HG02798 (cell line): ENCODE results near the gene EIF4G3.
A peak's percentile ranks its signal among the peaks of the same experiment; 100 is the strongest.
"Not testable (repeated sequence)": the region's sequence is repeated elsewhere in the genome, so short reads cannot be mapped to it uniquely, and the experiment has no call there.

ENCODE experiments used
- ATAC-seq: cut with Tn5 transposase; IDR thresholded peaks from one replicate; pipeline ENCODE4 v1.9.1; 2021; ENCODE audit warnings: mild to moderate bottlenecking; ENCODE audit not compliant: unreplicated experiment, poor library complexity

EIF4G3 gene

GRCh38 chr1:21045351-21045750, 131.3 kb downstream of the EIF4G3 start:
- ATAC-seq, result no peak

DNA sequence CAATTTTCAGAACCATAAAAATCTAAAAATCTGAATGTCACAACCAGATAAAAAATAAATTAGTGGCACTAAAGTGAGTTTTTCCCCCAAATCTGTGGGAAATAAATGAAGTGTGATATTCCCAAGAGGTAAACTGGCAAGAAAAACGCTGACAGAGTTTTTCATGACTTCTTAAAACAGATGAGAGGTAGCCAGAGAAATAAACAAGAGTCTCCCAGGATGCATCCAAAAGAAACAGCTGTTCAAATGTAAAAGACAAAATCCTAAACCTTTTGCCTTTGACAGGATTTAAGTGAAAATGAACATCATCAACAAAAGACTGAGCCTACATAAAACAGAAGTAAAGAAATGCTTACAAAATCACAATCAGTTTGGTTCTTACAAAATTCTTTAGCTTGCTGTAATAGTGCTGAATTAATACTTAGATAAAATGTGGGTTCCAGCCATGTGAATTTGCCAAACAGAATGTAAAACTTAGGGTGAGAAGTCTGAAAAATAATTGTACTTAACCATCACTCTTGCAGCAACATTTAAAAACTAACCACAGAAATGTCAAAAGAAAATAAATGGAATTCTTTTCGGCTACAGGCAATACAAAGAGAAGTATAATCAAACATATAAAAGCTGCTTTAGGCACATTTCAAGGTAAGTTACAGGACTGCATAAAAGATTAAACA, 133.6 kb downstream of the EIF4G3 start:
- no peak for ATAC-seq

- no peak for ATAC-seq
These were observed 135.2 kb downstream of the EIF4G3 start for GRCh38 chr1:21041541-21041940.

DNA sequence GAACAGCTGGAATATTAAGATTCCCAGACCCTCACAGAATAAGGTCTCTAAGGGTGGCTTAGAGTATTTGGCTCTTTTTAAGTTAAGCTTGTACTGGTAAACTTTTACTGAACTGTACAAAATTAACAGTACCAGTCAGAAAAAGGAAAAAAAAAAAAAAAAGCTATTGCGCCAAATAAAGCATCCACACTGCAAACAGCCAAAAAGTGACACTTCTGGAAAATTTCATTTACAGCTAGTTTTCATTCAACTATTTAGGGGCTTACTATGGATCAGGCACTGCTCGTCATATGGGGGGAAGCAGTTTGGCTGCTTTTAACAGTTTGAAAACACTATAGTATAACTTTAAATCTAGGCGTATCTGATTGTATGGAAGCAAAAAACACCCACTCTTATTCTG, 139.6 kb downstream of the EIF4G3 start:
- no peak for ATAC-seq

DNA sequence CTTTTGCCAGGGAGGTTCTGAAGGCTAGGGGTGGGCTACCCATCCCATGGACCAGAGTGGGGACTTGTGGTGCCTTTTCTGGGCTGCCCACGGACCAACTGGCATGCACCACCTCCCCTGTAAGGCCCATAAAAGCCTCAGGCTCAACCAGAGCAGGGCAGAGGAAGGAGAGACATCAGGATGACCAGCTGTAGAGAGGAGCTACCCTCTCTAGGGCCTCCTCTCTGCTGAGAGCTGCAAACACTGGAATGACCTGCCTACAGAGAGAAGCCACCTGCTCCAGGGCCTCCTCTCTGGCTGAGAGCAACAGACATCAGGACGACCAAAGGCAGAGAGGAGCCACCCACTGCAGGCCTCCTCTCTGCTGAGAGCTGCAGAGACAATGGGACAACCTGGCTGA, 140.9 kb downstream of the EIF4G3 start:
- ATAC-seq, result no peak

- no peak for ATAC-seq
These were observed 141.7 kb downstream of the EIF4G3 start for GRCh38 chr1:21034725-21035628.

GRCh38 chr1:21032741-21033140, 144.0 kb downstream of the EIF4G3 start:
- ATAC-seq, result no peak

GRCh38 chr1:21030181-21030580, 146.5 kb downstream of the EIF4G3 start:
- ATAC-seq, result no peak

- no peak for ATAC-seq
These were observed 148.1 kb downstream of the EIF4G3 start for GRCh38 chr1:21028520-21029145.

DNA sequence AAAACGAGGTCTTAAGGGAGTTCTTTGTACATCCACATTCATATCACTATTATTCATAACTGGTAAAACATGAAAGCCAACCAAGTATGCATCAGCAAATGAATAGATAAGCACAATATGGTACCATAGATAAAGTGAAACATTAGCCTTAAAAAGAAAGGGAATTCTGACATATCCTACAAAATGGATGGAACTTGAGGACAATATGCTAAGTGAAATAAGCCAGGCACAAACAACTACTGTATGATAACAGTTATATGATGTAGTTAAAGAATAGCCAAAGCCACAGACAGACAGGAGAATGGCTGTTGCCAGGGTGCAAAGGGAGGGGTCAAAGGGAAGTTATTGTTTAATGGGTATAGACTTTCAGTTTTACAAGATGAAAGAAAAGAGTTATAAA, 148.9 kb downstream of the EIF4G3 start:
- no peak for ATAC-seq

DNA sequence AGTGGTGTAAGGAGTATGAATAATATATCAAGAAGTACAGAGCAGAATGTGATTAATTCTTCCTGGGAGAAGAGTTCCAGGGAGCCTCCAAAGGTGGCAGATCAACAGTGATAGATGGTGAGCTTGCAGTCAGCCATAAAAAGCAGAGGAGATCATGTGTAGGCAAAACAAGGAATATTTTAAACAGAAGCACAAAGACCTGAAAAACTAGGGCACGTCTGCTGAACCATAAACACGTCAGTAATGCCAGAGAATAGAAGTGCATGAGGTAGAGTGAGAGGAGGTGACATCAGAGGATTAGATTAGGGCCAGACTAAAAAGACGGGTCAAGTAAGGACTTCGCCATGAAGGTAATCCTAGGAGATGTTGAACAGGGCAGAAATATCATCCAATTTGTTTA, 151.8 kb downstream of the EIF4G3 start:
- ATAC-seq, result no peak

GRCh38 chr1:21024136-21024896, 152.4 kb downstream of the EIF4G3 start:
- ATAC-seq, result not testable (repeated sequence)

DNA sequence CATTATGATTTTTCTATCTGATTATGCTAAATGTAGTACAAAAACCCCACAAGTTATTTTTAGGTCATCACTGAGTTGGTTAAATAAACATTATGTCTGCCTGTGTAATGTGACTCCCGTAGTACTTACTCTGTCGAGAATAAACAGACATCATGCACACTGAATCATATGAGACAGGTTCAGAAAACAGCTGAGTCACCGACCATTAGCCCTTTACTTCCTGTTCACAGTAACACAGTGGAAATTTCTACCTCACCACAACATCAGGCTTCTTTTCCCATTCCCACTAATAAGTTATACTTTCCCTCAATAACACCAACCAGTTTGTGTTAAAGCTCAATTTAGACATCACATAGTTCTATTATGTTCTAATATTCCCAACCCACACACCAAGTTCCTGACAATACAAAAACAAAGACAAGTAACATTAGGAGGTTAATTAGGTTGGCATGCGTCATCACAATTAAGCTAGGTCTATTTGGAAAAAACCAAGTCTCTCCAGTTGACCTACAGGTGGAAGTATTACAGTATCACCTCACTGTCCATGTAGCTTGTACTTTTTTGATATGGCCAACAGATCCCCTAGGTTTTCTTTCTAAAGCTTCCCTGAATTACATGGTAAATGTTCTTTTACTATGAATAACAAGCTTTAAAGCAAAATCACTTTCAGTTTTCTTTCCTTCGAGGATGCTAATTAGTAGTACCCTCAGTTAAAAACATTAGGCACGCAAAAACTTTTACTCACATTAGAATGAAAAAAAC, 154.2 kb downstream of the EIF4G3 start:
- ATAC-seq, result peak; percentile 71

DNA sequence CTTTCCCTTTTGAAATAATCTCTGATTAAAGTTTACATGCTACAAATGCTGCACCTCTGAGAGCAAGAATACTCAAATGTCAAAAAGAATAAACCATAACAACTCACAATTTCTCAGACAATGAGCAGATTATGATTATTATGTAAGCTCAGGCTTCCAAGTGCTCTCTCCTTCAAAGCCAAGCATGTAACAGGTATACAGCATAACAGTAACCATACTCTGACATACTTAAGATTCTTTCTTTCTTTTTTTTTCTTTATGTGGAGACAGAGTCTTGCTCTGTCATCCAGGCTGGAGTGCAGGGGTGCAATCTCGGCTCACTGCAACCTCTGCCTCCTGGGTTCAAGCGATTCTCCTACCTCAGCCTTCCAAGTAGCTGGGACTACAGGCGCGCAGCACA, 155.4 kb downstream of the EIF4G3 start:
- ATAC-seq, result no peak

GRCh38 chr1:21020151-21020550, 156.5 kb downstream of the EIF4G3 start:
- no peak for ATAC-seq

DNA sequence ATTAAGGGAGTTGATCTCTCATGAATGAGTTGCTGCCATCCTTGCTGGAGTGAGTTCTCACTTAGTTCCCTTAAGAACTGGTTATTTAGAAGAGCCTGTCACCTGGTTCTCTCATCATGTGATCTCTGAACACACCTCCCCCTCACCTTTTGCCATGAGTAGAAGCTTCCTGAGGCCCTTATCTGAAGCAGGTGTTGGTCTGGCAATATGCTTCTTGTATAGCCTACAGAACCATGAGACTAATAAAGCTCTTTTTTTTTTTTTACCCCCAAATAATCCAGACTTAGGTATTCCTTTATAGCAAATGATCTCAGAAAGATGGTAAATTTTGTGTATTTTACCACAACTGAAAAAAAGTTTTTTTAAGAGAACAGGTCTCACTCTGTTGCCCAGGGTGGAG, 158.0 kb downstream of the EIF4G3 start:
- ATAC-seq, result no peak

- ATAC-seq, result no peak
These were observed 163.2 kb downstream of the EIF4G3 start for GRCh38 chr1:21013510-21013909.

DNA sequence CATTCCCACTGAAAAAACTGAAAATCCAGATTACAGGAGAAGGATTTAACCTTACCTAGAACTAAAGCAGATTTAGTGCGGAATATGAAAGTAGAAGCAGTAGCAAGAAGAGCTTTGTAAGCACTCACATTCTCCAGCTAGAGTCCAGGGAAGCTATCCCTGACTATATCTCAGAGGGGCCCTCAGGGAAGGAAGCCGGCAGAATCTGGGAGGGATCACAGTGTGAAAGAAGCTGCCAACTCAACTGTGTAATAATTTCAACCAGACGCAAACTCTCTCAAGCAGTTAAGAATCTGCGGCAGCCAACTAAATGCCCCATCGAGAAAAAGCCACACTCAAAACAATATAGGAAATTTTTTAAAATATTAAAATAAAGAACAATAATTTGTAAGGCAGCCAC, 163.8 kb downstream of the EIF4G3 start:
- ATAC-seq, result no peak

DNA sequence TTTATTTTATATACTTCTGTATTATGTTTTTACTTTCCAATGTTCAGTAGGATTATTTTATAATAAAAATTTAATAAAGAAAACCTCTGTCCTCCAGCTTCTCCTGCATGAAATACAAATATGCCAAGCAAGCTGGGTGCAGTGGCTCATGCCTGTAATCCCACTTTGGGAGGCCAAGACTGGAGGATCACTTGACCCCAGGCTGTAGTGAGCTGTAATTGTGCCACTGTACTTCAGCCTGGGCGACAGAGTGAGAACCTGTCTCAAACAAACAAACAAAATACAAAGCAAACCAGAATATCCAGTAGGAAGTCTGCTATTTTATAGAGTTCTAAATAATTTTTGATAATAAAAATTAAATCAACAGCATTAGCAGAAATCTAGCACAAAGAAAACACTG, 168.8 kb downstream of the EIF4G3 start:
- no peak for ATAC-seq
